T-cell (primary cell): ENCODE data around the gene LCMT2. TPM values are rescaled to one million over a fixed set of nuclear protein-coding genes. Genes with fewer than 3 reads are reported as not detected.

Experiments used
- ATAC-seq, 4 experiments: fragments of 200-7000 bp in 3 of 4; fragments of 150-1000 bp in 1 of 4; cut with Tn5 transposase; replicated peaks in 1 of 4; 1 replicate in 3 of 4; 2 replicates in 1 of 4; pipeline ENCODE4 v1.10.0; 2021; ENCODE audit warnings: moderate library complexity in 3 of 4, mild to moderate bottlenecking in 2 of 4, moderate number of reproducible peaks in 1 of 4
- CTCF ChIA-PET, 2 donors: fragments of 300-600 bp; sonication (Branson Sonifier 250); formaldehyde crosslinking; loops; one replicate each; lab custom pipeline; 2022; ENCODE audit warnings: antibody characterized with exemption in 2 of 2; lab: Charles Lee
- POLR2A ChIA-PET, 2 donors: fragments of 300-600 bp; sonication (Branson Sonifier 250); formaldehyde crosslinking; loops; one replicate each; lab custom pipeline; 2022; ENCODE audit warnings: antibody characterized with exemption in 2 of 2; lab: Charles Lee
- DNase-seq, 35 experiments: peaks; one replicate each; pipeline versions ENCODE4 v3.0.0 to v3.0.0-alpha.2; 2013 to 2023
- H3K27ac ChIP-seq: one replicate; pipeline ENCODE4 v1.5.1; 2013; ENCODE audit warnings: low read length
- H3K27me3 ChIP-seq, 2 experiments: replicated peaks in 1 of 2; 1 replicate in 1 of 2; 2 replicates in 1 of 2; pipeline versions ENCODE4 v1.6.1 to v1.7.0; 2013; ENCODE audit warnings: low read length in 1 of 2, mixed read lengths in 1 of 2; ENCODE audit not compliant: control insufficient read depth in 2 of 2, insufficient read depth in 2 of 2; ENCODE audit errors: extremely low read depth in 1 of 2
- H3K36me3 ChIP-seq, 2 donors: 1 replicate in 1 of 2; 2 replicates in 1 of 2; pipeline versions ENCODE4 v1.6.1 to v1.7.0; 2013; ENCODE audit warnings: low read length in 1 of 2; ENCODE audit not compliant: control insufficient read depth in 2 of 2, insufficient read depth in 1 of 2; ENCODE audit errors: extremely low read depth in 1 of 2
- H3K4me1 ChIP-seq, 2 experiments: 1 replicate in 1 of 2; 2 replicates in 1 of 2; pipeline versions ENCODE4 v1.6.1 to v1.7.0; 2013; ENCODE audit warnings: low read length in 2 of 2, mixed read lengths in 1 of 2; ENCODE audit not compliant: insufficient read depth in 2 of 2, control insufficient read depth in 1 of 2; ENCODE audit errors: extremely low read depth in 1 of 2
- H3K4me3 ChIP-seq, 2 donors: 1 replicate in 1 of 2; 2 replicates in 1 of 2; pipeline versions ENCODE4 v1.5.1 to v1.7.0; 2013; ENCODE audit warnings: mild to moderate bottlenecking in 2 of 2, low read length in 1 of 2, moderate library complexity in 1 of 2; ENCODE audit not compliant: control insufficient read depth in 1 of 2; ENCODE audit errors: extremely low read depth in 1 of 2
- H3K9me3 ChIP-seq: 2 replicates; pipeline ENCODE4 v1.7.0; 2013
- H3K27ac Mint-ChIP-seq, 2 donors: one replicate each; pipeline ENCODE4 v1.8.0; 2020 to 2021; ENCODE audit warnings: mild to moderate bottlenecking in 2 of 2, mixed read lengths in 2 of 2
- H3K27me3 Mint-ChIP-seq, 2 donors: one replicate each; pipeline ENCODE4 v1.8.0; 2021 to 2022; ENCODE audit warnings: mixed read lengths in 2 of 2
- H3K36me3 Mint-ChIP-seq: one replicate; pipeline ENCODE4 v1.8.0; 2021; ENCODE audit warnings: mixed read lengths
- H3K4me1 Mint-ChIP-seq, 3 donors: one replicate each; pipeline ENCODE4 v1.8.0; 2020 to 2022; ENCODE audit warnings: mixed read lengths in 3 of 3, mild to moderate bottlenecking in 1 of 3
- H3K4me3 Mint-ChIP-seq, 3 donors: one replicate each; pipeline ENCODE4 v1.8.0; 2020 to 2022; ENCODE audit warnings: mild to moderate bottlenecking in 3 of 3, mixed read lengths in 3 of 3, moderate library complexity in 3 of 3
- H3K9me3 Mint-ChIP-seq, 3 donors: one replicate each; pipeline ENCODE4 v1.8.0; 2020 to 2022; ENCODE audit warnings: mixed read lengths in 3 of 3
- WGBS: methylation state at CpG from one replicate; pipeline ENCODE4 v1.1.5; 2013; ENCODE audit warnings: missing lambda C conversion rate; ENCODE audit not compliant: insufficient coverage; 5-methylcytosine and 5-hydroxymethylcytosine counted together
- total RNA-seq, 35 experiments: library from RNA in 6 of 35; stranded (reverse) in 6 of 35; fragments of 120-200 nt in 1 of 35; gene quantifications; one replicate each; pipeline versions ENCODE4 v1.2.1 to v1.2.4 and lab custom pipeline; 2013 to 2026

Gene LCMT2
- total RNA-seq, 5 donors from 2014 or later (not counting 1 experiment from before 2014, with no cell fraction given): 9.3 to 13.6 (median 10.7) TPM

DNA sequence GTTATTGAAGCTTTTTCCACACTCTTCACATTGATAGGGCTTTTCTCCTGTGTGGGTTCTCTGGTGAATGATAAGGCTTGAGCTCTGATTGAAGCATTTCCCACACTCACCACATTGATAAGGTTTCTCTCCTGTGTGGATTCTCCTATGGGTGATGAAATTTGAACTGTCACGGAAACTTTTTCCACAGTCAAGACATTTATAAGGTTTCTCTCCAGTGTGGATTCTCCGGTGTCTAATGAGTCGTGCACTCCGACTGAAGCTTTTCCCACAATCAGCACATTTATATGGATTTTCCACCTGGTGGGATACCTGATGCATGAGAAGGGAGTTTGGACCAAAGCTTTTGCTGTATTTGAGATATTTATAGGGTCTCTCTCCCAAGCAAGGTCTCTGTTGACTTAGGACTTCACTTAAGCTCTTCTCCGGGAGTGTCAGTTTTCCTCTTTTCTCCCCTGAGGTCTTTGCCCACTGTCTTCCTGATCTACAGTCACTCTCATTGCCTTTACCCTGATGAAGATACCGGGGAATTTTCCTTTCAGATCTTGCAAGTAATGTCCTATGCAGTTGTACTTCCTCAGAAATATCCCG is 31.0 kb upstream of the LCMT2 start:
- Mint-ChIP-seq H3K4me3 (no peak overlapping the region), H3K27me3 (no peaks in the 10 kb centered on the region), H3K4me1 (peaks cover 0 to 11% (median 2%) of the 10 kb centered on the region in 3 donors), H3K36me3 (peaks cover 76% of the 10 kb centered on the region), H3K27ac (no peak overlapping the region), H3K9me3 (peaks cover 22 to 62% (median 54%) of the 10 kb centered on the region in 3 donors)
- Histone ChIP-seq H3K4me1 (no peaks in the 10 kb centered on the region), H3K9me3 (peaks cover 13% of the 10 kb centered on the region), H3K4me3 (no peak overlapping the region), H3K27ac (no peak overlapping the region), H3K27me3 (no peaks in the 10 kb centered on the region), H3K36me3 (peaks cover 5 to 14% of the 10 kb centered on the region in 2 donors)
- DNase-seq: no peak
- ChIA-PET POLR2A (interaction anchor here in 1 of 2 donors (0.6 kb wide), 1 partner anchor 67 kb away, joined by 4 read pairs; no protein-coding TSS in a partner anchor), CTCF (interaction anchor here in 1 of 2 donors (1.2 to 1.7 kb wide), 2 partner anchors 9 to 15 kb away, joined by 3 to 4 read pairs; partner anchors contain the start of genes TUBGCP4 and ZSCAN29)
- no peak for ATAC-seq
- 100% methylated on average over 1 of the region's 7 CpGs for WGBS

GRCh38 chr15:43360821-43361220 is 30.4 kb upstream of the LCMT2 start:
- CTCF ChIA-PET: interaction anchor here in 1 of 2 donors (1.2 kb wide), 1 partner anchor 15 kb away, joined by 3 read pairs; no protein-coding TSS in a partner anchor
- Mint-ChIP-seq H3K4me3 (no peak overlapping the region), H3K27me3 (no peaks in the 10 kb centered on the region), H3K36me3 (peaks cover 75% of the 10 kb centered on the region), H3K27ac (no peak overlapping the region), H3K9me3 (peaks cover 20 to 56% (median 53%) of the 10 kb centered on the region in 3 donors), H3K4me1 (peaks cover 0 to 9% (median 0%) of the 10 kb centered on the region in 3 donors)
- WGBS: no CpG with 5 or more reads among the region's 4 CpGs
- H3K27ac ChIP-seq: no peak overlapping the region
- no peak for ATAC-seq
- H3K27me3 ChIP-seq: no peaks in the 10 kb centered on the region
- no peaks in the 10 kb centered on the region for H3K4me1 ChIP-seq
- H3K9me3 ChIP-seq: peaks cover 13% of the 10 kb centered on the region
- POLR2A ChIA-PET: interaction anchor here in 1 of 2 donors (0.6 kb wide), 1 partner anchor 68 kb away, joined by 4 read pairs; no protein-coding TSS in a partner anchor
- H3K4me3 ChIP-seq: no peak overlapping the region
- no peak for DNase-seq
- peaks cover 0 to 13% of the 10 kb centered on the region in 2 donors for H3K36me3 ChIP-seq

- H3K9me3 Mint-ChIP-seq: peaks cover 0 to 4% (median 1%) of the 10 kb centered on the region in 3 donors
- H3K36me3 Mint-ChIP-seq: peaks cover 43% of the 10 kb centered on the region
- H3K27me3 Mint-ChIP-seq: no peaks in the 10 kb centered on the region
- no peak overlapping the region for H3K4me3 Mint-ChIP-seq
- Histone ChIP-seq H3K27ac (no peak overlapping the region), H3K27me3 (no peaks in the 10 kb centered on the region), H3K4me3 (no peak overlapping the region), H3K9me3 (no peaks in the 10 kb centered on the region), H3K4me1 (peaks cover 6% of the 10 kb centered on the region in 2 experiments), H3K36me3 (peaks cover 0 to 5% of the 10 kb centered on the region in 2 donors)
- ATAC-seq (no peak), DNase-seq (no peak)
- peaks cover 16 to 34% (median 18%) of the 10 kb centered on the region in 3 donors for H3K4me1 Mint-ChIP-seq
- H3K27ac Mint-ChIP-seq: peak overlapping the region in 1 of 2 donors; percentile 49
- CTCF ChIA-PET: no interaction called here
- no CpG with 5 or more reads among the region's 2 CpGs for WGBS
- POLR2A ChIA-PET: no interaction called here
These were observed 22.5 kb upstream of the LCMT2 start for GRCh38 chr15:43352693-43353382.

DNA sequence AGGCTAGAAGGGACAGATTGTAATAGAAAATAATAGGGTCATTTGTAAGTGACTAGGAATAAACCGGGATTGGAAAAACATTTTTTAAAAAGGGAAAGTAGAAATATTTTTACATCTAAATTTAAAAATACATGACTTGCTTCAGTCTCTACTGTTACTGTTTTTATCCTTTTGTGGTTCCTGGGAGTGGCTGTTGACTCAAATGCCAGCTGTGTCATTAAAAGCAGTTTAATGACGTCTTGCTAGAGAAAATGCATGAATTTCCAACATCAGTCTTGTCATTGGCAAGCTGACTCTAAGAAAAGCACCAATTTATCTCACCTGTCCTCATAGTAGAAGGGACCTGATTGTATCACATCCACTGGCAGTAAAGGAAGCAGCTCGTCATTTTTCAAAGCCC is 16.7 kb upstream of the LCMT2 start:
- no peaks in the 10 kb centered on the region for H3K4me1 Mint-ChIP-seq
- DNase-seq (no peak), ATAC-seq (no peak)
- ChIA-PET CTCF (interaction anchor here in 1 of 2 donors (0.6 kb wide), 1 partner anchor 1972 kb away, joined by 5 read pairs; no protein-coding TSS in a partner anchor), POLR2A (no interaction called here)
- H3K27me3 Mint-ChIP-seq: no peaks in the 10 kb centered on the region
- no peak overlapping the region for H3K27ac ChIP-seq
- H3K27me3 ChIP-seq: no peaks in the 10 kb centered on the region
- H3K4me3 ChIP-seq: no peak overlapping the region
- H3K36me3 ChIP-seq: peaks cover 3 to 10% of the 10 kb centered on the region in 2 donors
- no peak overlapping the region for H3K4me3 Mint-ChIP-seq
- peaks cover 42% of the 10 kb centered on the region for H3K36me3 Mint-ChIP-seq
- no peaks in the 10 kb centered on the region for H3K9me3 Mint-ChIP-seq
- WGBS: 83% methylated on average over 1 of the region's 3 CpGs
- no peaks in the 10 kb centered on the region for H3K4me1 ChIP-seq
- no peaks in the 10 kb centered on the region for H3K9me3 ChIP-seq
- H3K27ac Mint-ChIP-seq: no peak overlapping the region

DNA sequence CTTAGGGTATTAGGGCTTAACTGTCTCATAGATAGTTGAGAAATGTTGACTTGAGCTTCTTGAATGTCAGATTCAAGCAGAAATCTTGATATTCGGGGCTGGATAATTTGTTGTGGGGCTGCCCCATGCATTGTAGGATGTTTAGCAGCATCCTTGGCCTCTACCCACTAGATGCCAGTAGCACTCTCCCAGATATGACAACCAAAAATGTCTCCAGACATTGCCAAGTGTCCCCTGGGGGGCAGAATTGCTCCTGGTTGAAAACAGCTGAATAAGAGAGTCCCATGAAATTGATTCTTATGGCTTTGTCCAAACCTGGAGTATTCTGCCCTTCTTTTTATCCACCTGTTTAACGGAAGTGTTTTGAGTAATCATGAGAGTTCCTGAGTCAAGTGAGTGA is 15.9 kb upstream of the LCMT2 start:
- H3K4me1 ChIP-seq: no peaks in the 10 kb centered on the region
- peaks cover 3 to 13% of the 10 kb centered on the region in 2 donors for H3K36me3 ChIP-seq
- no peak for ATAC-seq
- H3K27me3 ChIP-seq: no peaks in the 10 kb centered on the region
- Mint-ChIP-seq H3K36me3 (peaks cover 36% of the 10 kb centered on the region), H3K9me3 (no peaks in the 10 kb centered on the region), H3K27me3 (no peaks in the 10 kb centered on the region), H3K4me1 (no peaks in the 10 kb centered on the region), H3K4me3 (no peak overlapping the region), H3K27ac (no peak overlapping the region)
- ChIA-PET CTCF (no interaction called here), POLR2A (no interaction called here)
- no peak overlapping the region for H3K27ac ChIP-seq
- WGBS: 100% methylated on average over 1 of the region's 2 CpGs
- H3K4me3 ChIP-seq: no peak overlapping the region
- H3K9me3 ChIP-seq: no peaks in the 10 kb centered on the region
- no peak for DNase-seq

DNA sequence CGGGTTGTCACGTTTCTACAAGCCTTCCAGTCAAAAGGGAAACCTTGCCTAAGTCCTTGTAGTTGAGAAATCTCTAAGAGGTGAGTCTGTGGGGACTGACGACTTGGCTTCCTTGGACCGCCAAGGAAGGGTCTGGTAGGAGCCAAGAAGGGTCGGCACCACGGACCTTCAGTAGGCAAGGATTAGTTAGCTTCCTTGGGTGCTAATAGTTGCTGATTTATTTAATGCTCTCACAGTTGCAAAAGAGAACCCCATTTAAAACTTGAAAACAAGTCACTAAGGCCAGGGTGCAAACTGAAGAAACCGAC is 361 bp upstream of the LCMT2 start:
- CTCF ChIA-PET: no interaction called here

More for the DNA sequence above, 361 bp upstream of the LCMT2 start:
- H3K36me3 Mint-ChIP-seq: peaks cover 33% of the 10 kb centered on the region
- no peaks in the 10 kb centered on the region for H3K27me3 Mint-ChIP-seq
- peak overlapping the region; percentile 94 for H3K27ac ChIP-seq
- 0% methylated on average over 4 of the region's 7 CpGs for WGBS
- POLR2A ChIA-PET: no interaction called here
- no peaks in the 10 kb centered on the region for H3K27me3 ChIP-seq
- DNase-seq (no peak), ATAC-seq (peak; percentile 7 to 15 (median 12))
- H3K4me1 Mint-ChIP-seq: peaks cover 30 to 47% (median 39%) of the 10 kb centered on the region in 3 donors
- peak overlapping the region; percentile 92 for H3K4me3 ChIP-seq
- H3K36me3 ChIP-seq: peaks cover 0 to 5% of the 10 kb centered on the region in 2 donors
- no peaks in the 10 kb centered on the region for H3K9me3 ChIP-seq
- H3K4me1 ChIP-seq: peaks cover 12 to 21% of the 10 kb centered on the region in 2 experiments
- peak overlapping the region; percentile 94 to 99 for H3K27ac Mint-ChIP-seq
- no peaks in the 10 kb centered on the region for H3K9me3 Mint-ChIP-seq
- peak overlapping the region; percentile 92 to 96 (median 95) for H3K4me3 Mint-ChIP-seq
